BE2C (cell line): ENCODE results near the gene PRLR.

ENCODE experiments used
- DNase-seq: peaks from one replicate; pipeline ENCODE4 v3.0.0-alpha.2; 2020
- H3K27me3 ChIP-seq: fragments of 250-450 bp; sonication (Bioruptor Pico); 2 replicates; pipeline ENCODE4 v1.5.1; 2020; ENCODE audit warnings: mild to moderate bottlenecking
- H3K36me3 ChIP-seq: fragments of 250-450 bp; sonication (Bioruptor Pico); 2 replicates; pipeline ENCODE4 v1.5.1; 2020; ENCODE audit warnings: mild to moderate bottlenecking
- H3K4me1 ChIP-seq: fragments of 250-450 bp; sonication (Bioruptor Pico); 2 replicates; pipeline ENCODE4 v1.5.1; 2020
- H3K4me3 ChIP-seq: 2 replicates; pipeline ENCODE4 v1.5.1; 2011; ENCODE audit warnings: low read depth, low read length
- H3K9me3 ChIP-seq: fragments of 250-450 bp; sonication (Bioruptor Pico); 2 replicates; pipeline ENCODE4 v1.5.1; 2020
- TF ChIP-seq, protein P1 (sequence below): IDR thresholded peaks from 2 replicates; pipeline ENCODE4 v1.5.1; 2012; ENCODE audit warnings: mild to moderate bottlenecking, low read depth, low read length

The PRLR gene

GRCh38 chr5:35186749-35187148 is 43.5 kb downstream of the PRLR start:
- H3K4me1 ChIP-seq: no peaks in the 10 kb centered on the region
- no peaks in the 10 kb centered on the region for H3K27me3 ChIP-seq
- TF ChIP-seq, protein P1, sequence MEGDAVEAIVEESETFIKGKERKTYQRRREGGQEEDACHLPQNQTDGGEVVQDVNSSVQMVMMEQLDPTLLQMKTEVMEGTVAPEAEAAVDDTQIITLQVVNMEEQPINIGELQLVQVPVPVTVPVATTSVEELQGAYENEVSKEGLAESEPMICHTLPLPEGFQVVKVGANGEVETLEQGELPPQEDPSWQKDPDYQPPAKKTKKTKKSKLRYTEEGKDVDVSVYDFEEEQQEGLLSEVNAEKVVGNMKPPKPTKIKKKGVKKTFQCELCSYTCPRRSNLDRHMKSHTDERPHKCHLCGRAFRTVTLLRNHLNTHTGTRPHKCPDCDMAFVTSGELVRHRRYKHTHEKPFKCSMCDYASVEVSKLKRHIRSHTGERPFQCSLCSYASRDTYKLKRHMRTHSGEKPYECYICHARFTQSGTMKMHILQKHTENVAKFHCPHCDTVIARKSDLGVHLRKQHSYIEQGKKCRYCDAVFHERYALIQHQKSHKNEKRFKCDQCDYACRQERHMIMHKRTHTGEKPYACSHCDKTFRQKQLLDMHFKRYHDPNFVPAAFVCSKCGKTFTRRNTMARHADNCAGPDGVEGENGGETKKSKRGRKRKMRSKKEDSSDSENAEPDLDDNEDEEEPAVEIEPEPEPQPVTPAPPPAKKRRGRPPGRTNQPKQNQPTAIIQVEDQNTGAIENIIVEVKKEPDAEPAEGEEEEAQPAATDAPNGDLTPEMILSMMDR: no peak
- no peak overlapping the region for H3K4me3 ChIP-seq
- DNase-seq: no peak
- no peaks in the 10 kb centered on the region for H3K36me3 ChIP-seq
- no peaks in the 10 kb centered on the region for H3K9me3 ChIP-seq

DNA sequence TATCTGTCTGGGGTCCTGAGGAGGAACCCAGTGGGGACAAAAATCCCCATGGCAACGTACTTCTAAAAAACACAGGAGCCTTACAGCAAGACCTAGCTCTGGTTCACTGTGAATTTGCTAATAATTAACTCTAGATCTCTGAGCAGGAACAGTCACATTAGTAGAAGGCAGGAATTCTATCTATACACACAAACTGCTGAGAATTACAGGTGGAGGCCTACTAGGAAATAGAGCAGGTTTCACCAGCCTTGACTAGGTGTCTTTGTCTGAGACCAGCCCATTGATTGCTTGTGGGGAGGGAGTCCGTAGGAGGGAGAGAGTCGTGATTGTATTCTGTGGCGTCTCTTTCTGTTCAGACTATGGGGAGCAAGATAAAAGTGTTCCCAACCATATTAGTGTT is 44.8 kb downstream of the PRLR start:
- no peak for DNase-seq
- no peaks in the 10 kb centered on the region for H3K36me3 ChIP-seq
- no peaks in the 10 kb centered on the region for H3K27me3 ChIP-seq
- no peak overlapping the region for H3K4me3 ChIP-seq
- H3K9me3 ChIP-seq: no peaks in the 10 kb centered on the region
- H3K4me1 ChIP-seq: no peaks in the 10 kb centered on the region
- TF ChIP-seq, protein P1: no peak

DNA sequence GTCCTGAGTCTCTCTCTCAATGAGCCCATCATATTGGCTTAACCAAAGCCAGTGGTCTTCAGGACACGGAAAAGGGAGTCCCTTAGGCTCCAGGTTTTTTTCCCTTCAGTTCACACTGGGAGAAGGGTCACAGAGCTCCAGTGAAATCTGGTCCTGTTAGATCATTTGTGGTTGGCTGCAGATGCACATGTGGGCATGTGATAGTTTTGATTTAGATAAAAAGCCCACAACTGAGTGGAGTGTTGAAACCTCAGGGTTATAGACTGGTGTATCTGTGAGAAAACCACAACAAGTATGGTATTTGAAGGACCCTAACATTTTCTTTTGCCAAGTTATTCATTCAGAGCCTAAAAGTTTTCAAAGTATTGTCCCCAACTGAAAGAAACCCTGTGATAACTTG is 46.7 kb downstream of the PRLR start:
- no peak for DNase-seq
- Histone ChIP-seq H3K36me3 (no peaks in the 10 kb centered on the region), H3K4me3 (no peak overlapping the region), H3K27me3 (no peaks in the 10 kb centered on the region), H3K4me1 (no peaks in the 10 kb centered on the region), H3K9me3 (no peaks in the 10 kb centered on the region)
- TF ChIP-seq, protein P1: no peak

DNA sequence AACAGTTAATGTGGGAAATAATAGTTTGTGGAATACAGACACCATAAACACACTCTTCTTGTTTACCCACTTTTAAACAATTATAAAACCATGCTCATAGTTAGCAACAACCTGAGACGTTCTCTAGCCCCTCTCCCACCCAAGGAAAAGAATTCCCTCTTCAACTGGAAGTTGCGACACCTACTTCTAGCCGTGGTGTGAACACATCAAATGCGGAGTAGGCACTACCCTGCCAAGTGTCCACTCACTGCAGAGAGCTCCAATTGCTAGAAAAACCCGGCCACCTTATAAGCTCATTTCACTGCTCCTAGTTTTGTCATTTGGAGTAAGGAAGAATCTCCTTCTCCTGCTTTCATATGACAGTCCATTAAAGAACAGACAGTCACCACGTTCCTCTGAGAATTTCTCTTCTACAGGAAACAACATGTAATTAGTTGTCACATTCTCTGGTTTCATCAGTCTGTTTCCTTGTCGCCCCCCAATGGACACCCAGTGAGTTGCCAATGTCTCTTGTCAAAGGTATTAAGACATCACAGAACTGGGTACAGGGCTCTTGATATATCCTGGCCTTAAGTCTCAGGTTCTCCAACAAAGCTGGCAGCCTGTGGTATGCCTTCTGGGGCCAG is 47.3 kb downstream of the PRLR start:
- TF ChIP-seq, protein P1: peak; percentile 32
- Histone ChIP-seq H3K36me3 (no peaks in the 10 kb centered on the region), H3K9me3 (no peaks in the 10 kb centered on the region), H3K27me3 (no peaks in the 10 kb centered on the region), H3K4me1 (no peaks in the 10 kb centered on the region), H3K4me3 (no peak overlapping the region)
- DNase-seq: peak; percentile 13

DNA sequence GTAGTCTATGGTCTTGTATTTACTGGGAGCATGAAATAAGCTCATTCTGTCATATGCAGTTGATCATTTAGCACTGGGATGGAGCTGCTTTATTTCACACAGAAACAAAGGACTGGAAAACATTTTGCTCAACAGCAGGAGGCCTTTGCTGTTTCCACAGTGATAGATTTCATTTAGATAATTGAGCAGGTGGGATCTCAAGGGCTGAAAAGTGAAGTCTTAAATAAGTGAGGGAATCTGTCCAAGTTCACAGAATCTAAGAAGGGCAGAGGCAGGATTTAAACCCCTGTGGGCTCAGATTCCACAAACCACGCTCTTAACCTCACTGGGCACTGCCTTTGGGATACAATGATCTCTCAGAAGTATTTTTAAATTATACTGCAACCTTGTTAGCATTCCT is 47.8 kb downstream of the PRLR start:
- TF ChIP-seq, protein P1: no peak
- Histone ChIP-seq H3K9me3 (no peaks in the 10 kb centered on the region), H3K4me1 (no peaks in the 10 kb centered on the region), H3K36me3 (no peaks in the 10 kb centered on the region), H3K27me3 (no peaks in the 10 kb centered on the region), H3K4me3 (no peak overlapping the region)
- DNase-seq: no peak

DNA sequence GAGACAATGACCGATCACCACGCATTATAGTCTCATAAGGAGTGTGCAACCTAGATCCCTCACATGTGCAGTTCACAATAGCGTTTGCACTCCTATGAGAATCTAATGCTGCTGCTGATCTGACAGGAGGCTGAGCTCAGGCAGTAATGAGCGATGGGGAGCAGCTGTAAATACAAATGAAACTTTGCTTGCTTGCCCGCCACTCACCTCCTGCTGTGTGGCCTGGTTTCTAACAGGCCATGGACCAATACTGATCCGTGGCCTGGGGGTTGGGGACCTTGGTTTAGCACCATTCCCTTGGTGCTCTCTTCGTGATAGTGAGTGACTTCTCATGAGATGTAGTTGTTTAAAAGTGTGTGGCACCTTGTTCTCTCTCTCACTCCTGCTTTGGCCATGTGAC is 50.2 kb downstream of the PRLR start:
- Histone ChIP-seq H3K4me1 (no peaks in the 10 kb centered on the region), H3K27me3 (no peaks in the 10 kb centered on the region)
- TF ChIP-seq, protein P1: no peak

More for the DNA sequence above, 50.2 kb downstream of the PRLR start:
- no peaks in the 10 kb centered on the region for H3K9me3 ChIP-seq
- no peaks in the 10 kb centered on the region for H3K36me3 ChIP-seq
- no peak for DNase-seq
- H3K4me3 ChIP-seq: no peak overlapping the region
